ENCODE measurements around the gene CDCA7L. TPM values are rescaled to one million over a fixed set of nuclear protein-coding genes. Genes with fewer than 3 reads are reported as not detected.
A peak's percentile ranks its signal among the peaks of the same experiment; 100 is the strongest.
"Not testable (repeated sequence)": the region's sequence is repeated elsewhere in the genome, so short reads cannot be mapped to it uniquely, and the experiment has no call there.

CDCA7L gene
- polyA plus RNA-seq, 3 donors from 2014 or later: 4.3 to 6.3 (median 4.6) TPM

- Mint-ChIP-seq H3K4me1 (no peaks in the 10 kb centered on the region), H3K27ac (no peak overlapping the region), H3K36me3 (no peaks in the 10 kb centered on the region), H3K4me3 (no peak overlapping the region), H3K9me3 (peaks cover 0 to 1% (median 0%) of the 10 kb centered on the region in 6 donors), H3K27me3 (ENCODE audit: low read depth in 3 of 3) (peaks cover 0 to 6% (median 2%) of the 10 kb centered on the region in 3 donors)
- no peak for DNase-seq
These were observed 7.2 kb downstream of the CDCA7L start for GRCh38 chr7:21938463-21938862.

GRCh38 chr7:21934808-21935207 lies 10.9 kb downstream of the CDCA7L start:
- Mint-ChIP-seq H3K36me3 (peaks cover 3 to 6% (median 3%) of the 10 kb centered on the region in 3 donors), H3K9me3 (peaks cover 0 to 5% (median 3%) of the 10 kb centered on the region in 6 donors), H3K4me3 (no peak overlapping the region), H3K4me1 (no peaks in the 10 kb centered on the region), H3K27me3 (ENCODE audit: low read depth in 3 of 3) (peaks cover 0 to 2% (median 2%) of the 10 kb centered on the region in 3 donors), H3K27ac (no peak overlapping the region)
- DNase-seq: no peak

GRCh38 chr7:21933293-21933692 lies 12.4 kb downstream of the CDCA7L start:
- not testable (repeated sequence) for H3K9me3 Mint-ChIP-seq; H3K27me3 Mint-ChIP-seq (ENCODE audit: low read depth in 3 of 3); H3K4me3 Mint-ChIP-seq; H3K4me1 Mint-ChIP-seq; DNase-seq; H3K36me3 Mint-ChIP-seq
- H3K27ac Mint-ChIP-seq: peak overlapping the region in 1 of 6 donors; percentile 39

- peaks cover 0 to 8% (median 7%) of the 10 kb centered on the region in 6 donors for H3K9me3 Mint-ChIP-seq
- no peaks in the 10 kb centered on the region for H3K4me1 Mint-ChIP-seq
- peaks cover 5 to 14% (median 12%) of the 10 kb centered on the region in 3 donors for H3K36me3 Mint-ChIP-seq
- no peak overlapping the region for H3K27ac Mint-ChIP-seq
- no peak overlapping the region for H3K4me3 Mint-ChIP-seq
- H3K27me3 Mint-ChIP-seq (ENCODE audit: low read depth in 3 of 3): peaks cover 0 to 6% (median 1%) of the 10 kb centered on the region in 3 donors
- no peak for DNase-seq
These were observed 18.0 kb downstream of the CDCA7L start for GRCh38 chr7:21927693-21928092.

DNA sequence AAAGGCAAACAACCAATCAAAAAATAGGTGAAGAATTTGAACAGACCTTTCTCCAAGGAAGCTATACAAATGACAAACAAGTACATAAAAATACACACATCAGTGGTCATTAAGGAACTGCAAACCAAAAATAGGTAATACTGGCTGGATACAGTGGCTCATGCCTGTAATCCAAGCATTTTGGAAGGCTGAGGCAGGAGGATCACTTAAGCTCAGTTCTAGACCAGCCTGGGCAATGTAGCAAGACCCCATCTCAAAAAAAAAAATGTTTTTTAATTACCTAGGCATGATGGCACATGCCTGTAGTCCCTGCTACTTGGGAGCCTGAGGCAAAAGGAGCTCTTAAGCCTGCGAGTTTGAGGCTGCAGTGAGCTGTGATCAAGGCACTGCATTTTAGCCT lies 19.3 kb downstream of the CDCA7L start:
- DNase-seq: no peak
- H3K27ac Mint-ChIP-seq: no peak overlapping the region
- peaks cover 0 to 6% (median 1%) of the 10 kb centered on the region in 3 donors for H3K27me3 Mint-ChIP-seq (ENCODE audit: low read depth in 3 of 3)
- H3K4me1 Mint-ChIP-seq: no peaks in the 10 kb centered on the region
- H3K4me3 Mint-ChIP-seq: no peak overlapping the region
- H3K9me3 Mint-ChIP-seq: peaks cover 0 to 8% (median 7%) of the 10 kb centered on the region in 6 donors
- H3K36me3 Mint-ChIP-seq: peaks cover 5 to 12% (median 12%) of the 10 kb centered on the region in 3 donors

- no peaks in the 10 kb centered on the region for H3K4me1 Mint-ChIP-seq
- DNase-seq: no peak
- peaks cover 0 to 2% (median 0%) of the 10 kb centered on the region in 6 donors for H3K9me3 Mint-ChIP-seq
- H3K36me3 Mint-ChIP-seq: peaks cover 0 to 9% (median 7%) of the 10 kb centered on the region in 3 donors
- peaks cover 0 to 6% (median 0%) of the 10 kb centered on the region in 3 donors for H3K27me3 Mint-ChIP-seq (ENCODE audit: low read depth in 3 of 3)
- H3K27ac Mint-ChIP-seq: no peak overlapping the region
- H3K4me3 Mint-ChIP-seq: no peak overlapping the region
These were observed 22.0 kb downstream of the CDCA7L start for GRCh38 chr7:21923658-21924057.

DNA sequence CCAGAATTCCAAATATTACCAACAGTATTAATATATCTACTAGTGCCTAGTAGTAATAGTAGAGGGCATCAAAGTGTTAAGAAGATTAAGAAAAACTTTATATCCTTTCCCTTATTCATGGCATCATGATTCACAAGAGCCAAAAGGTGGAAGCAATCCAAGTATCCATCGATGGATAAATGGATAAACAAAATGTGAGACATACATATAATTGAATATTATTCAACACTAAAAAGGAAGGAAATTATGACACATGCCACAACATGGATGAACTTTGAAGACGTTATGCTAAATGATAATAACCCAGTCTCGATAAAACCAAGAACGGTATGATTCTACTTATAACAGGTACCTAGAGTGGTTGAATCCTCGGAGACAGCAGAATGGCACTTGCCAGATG lies 23.1 kb downstream of the CDCA7L start:
- peaks cover 0 to 9% (median 0%) of the 10 kb centered on the region in 3 donors for H3K27me3 Mint-ChIP-seq (ENCODE audit: low read depth in 3 of 3)
- no peaks in the 10 kb centered on the region for H3K9me3 Mint-ChIP-seq
- no peak overlapping the region for H3K4me3 Mint-ChIP-seq
- no peak for DNase-seq
- no peaks in the 10 kb centered on the region for H3K4me1 Mint-ChIP-seq
- H3K36me3 Mint-ChIP-seq: peaks cover 0 to 7% (median 6%) of the 10 kb centered on the region in 3 donors
- no peak overlapping the region for H3K27ac Mint-ChIP-seq

- Mint-ChIP-seq H3K27ac (no peak overlapping the region), H3K9me3 (no peaks in the 10 kb centered on the region), H3K27me3 (ENCODE audit: low read depth in 3 of 3) (peaks cover 0 to 9% (median 0%) of the 10 kb centered on the region in 3 donors), H3K36me3 (no peaks in the 10 kb centered on the region), H3K4me1 (no peaks in the 10 kb centered on the region), H3K4me3 (no peak overlapping the region)
- DNase-seq: no peak
These were observed 24.8 kb downstream of the CDCA7L start for GRCh38 chr7:21920936-21921335.

GRCh38 chr7:21918216-21918615 lies 27.5 kb downstream of the CDCA7L start:
- H3K4me3 Mint-ChIP-seq: no peak overlapping the region
- H3K9me3 Mint-ChIP-seq: no peaks in the 10 kb centered on the region
- no peaks in the 10 kb centered on the region for H3K4me1 Mint-ChIP-seq

GRCh38 chr7:21916629-21917028 lies 29.1 kb downstream of the CDCA7L start:
- H3K27me3 Mint-ChIP-seq (ENCODE audit: low read depth in 3 of 3): peaks cover 0 to 5% (median 2%) of the 10 kb centered on the region in 3 donors
- H3K4me3 Mint-ChIP-seq: no peak overlapping the region
- no peaks in the 10 kb centered on the region for H3K9me3 Mint-ChIP-seq
- H3K36me3 Mint-ChIP-seq: peaks cover 0 to 10% (median 0%) of the 10 kb centered on the region in 3 donors
- H3K4me1 Mint-ChIP-seq: no peaks in the 10 kb centered on the region
- no peak for DNase-seq
- H3K27ac Mint-ChIP-seq: no peak overlapping the region

More at GRCh38 chr7:21918216-21918615, 27.5 kb downstream of the CDCA7L start:
- no peak overlapping the region for H3K27ac Mint-ChIP-seq
- peaks cover 0 to 10% (median 0%) of the 10 kb centered on the region in 3 donors for H3K36me3 Mint-ChIP-seq
- H3K27me3 Mint-ChIP-seq (ENCODE audit: low read depth in 3 of 3): peaks cover 0 to 5% (median 2%) of the 10 kb centered on the region in 3 donors
- DNase-seq: no peak

GRCh38 chr7:21916176-21916575 lies 29.5 kb downstream of the CDCA7L start:
- no peak for DNase-seq
- Mint-ChIP-seq H3K4me1 (no peaks in the 10 kb centered on the region), H3K9me3 (no peaks in the 10 kb centered on the region), H3K4me3 (no peak overlapping the region), H3K36me3 (peaks cover 0 to 10% (median 0%) of the 10 kb centered on the region in 3 donors), H3K27me3 (ENCODE audit: low read depth in 3 of 3) (peaks cover 0 to 5% (median 2%) of the 10 kb centered on the region in 3 donors), H3K27ac (no peak overlapping the region)

- Mint-ChIP-seq H3K36me3 (peaks cover 0 to 10% (median 0%) of the 10 kb centered on the region in 3 donors), H3K9me3 (no peaks in the 10 kb centered on the region), H3K4me3 (no peak overlapping the region), H3K27me3 (ENCODE audit: low read depth in 3 of 3) (peaks cover 0 to 5% (median 2%) of the 10 kb centered on the region in 3 donors), H3K4me1 (no peaks in the 10 kb centered on the region), H3K27ac (no peak overlapping the region)
- no peak for DNase-seq
These were observed 30.6 kb downstream of the CDCA7L start for GRCh38 chr7:21915140-21915539.

GRCh38 chr7:21914671-21915070 lies 31.0 kb downstream of the CDCA7L start:
- no peaks in the 10 kb centered on the region for H3K4me1 Mint-ChIP-seq

GRCh38 chr7:21912931-21913780 lies 32.5 kb downstream of the CDCA7L start:
- Mint-ChIP-seq H3K4me3 (no peak overlapping the region), H3K4me1 (no peaks in the 10 kb centered on the region)

More at GRCh38 chr7:21914671-21915070, 31.0 kb downstream of the CDCA7L start:
- H3K27ac Mint-ChIP-seq: peak overlapping the region in 1 of 6 donors; percentile 36
- peaks cover 0 to 5% (median 2%) of the 10 kb centered on the region in 3 donors for H3K27me3 Mint-ChIP-seq (ENCODE audit: low read depth in 3 of 3)
- H3K9me3 Mint-ChIP-seq: no peaks in the 10 kb centered on the region
- H3K36me3 Mint-ChIP-seq: peaks cover 0 to 10% (median 0%) of the 10 kb centered on the region in 3 donors
- DNase-seq: no peak
- H3K4me3 Mint-ChIP-seq: no peak overlapping the region

More at GRCh38 chr7:21912931-21913780, 32.5 kb downstream of the CDCA7L start:
- Mint-ChIP-seq H3K9me3 (peaks cover 0 to 2% (median 0%) of the 10 kb centered on the region in 6 donors), H3K36me3 (peaks cover 0 to 14% (median 0%) of the 10 kb centered on the region in 3 donors), H3K27me3 (ENCODE audit: low read depth in 3 of 3) (peaks cover 0 to 2% (median 0%) of the 10 kb centered on the region in 3 donors), H3K27ac (no peak overlapping the region)
- no peak for DNase-seq

Data from immature natural killer cell (primary cell).